PFSK-1 (cell line): Measurements from ENCODE around the gene EIF2S1. TPM values are rescaled to one million over a fixed set of nuclear protein-coding genes. Genes with fewer than 3 reads are reported as not detected.

Experiments
- FOXP2 ChIP-seq: optimal IDR thresholded peaks from 2 replicates; pipeline ENCODE3; 2011; ENCODE audit warnings: borderline replicate concordance, control low read depth, inconsistent platforms; ENCODE audit not compliant: insufficient read depth; ENCODE audit errors: extremely low read length, extremely low read depth
- POLR2AphosphoS5 ChIP-seq: IDR thresholded peaks from 2 replicates; pipeline ENCODE4 v1.6.1; 2012; ENCODE audit warnings: low read depth, mild to moderate bottlenecking, control low read depth, low read length, moderate library complexity
- SIN3A ChIP-seq: IDR thresholded peaks from 2 replicates; pipeline ENCODE4 v1.6.1; 2012; ENCODE audit warnings: mild to moderate bottlenecking, low read length, moderate library complexity, borderline replicate concordance; ENCODE audit not compliant: insufficient read depth
- TAF1 ChIP-seq: IDR thresholded peaks from 2 replicates; pipeline ENCODE4 v1.6.1; 2012; ENCODE audit warnings: low read length, control low read depth, borderline replicate concordance; ENCODE audit not compliant: insufficient read depth
- polyA plus RNA-seq: library from polyadenylated mRNA; unstranded; fragments of >200 nt; gene quantifications from one replicate; pipeline ENCODE4 v1.2.1, GENCODE V29; 2012; ENCODE audit warnings: low read depth, missing spikeins; ENCODE audit not compliant: insufficient read length
- TF ChIP-seq, protein P1 (sequence below), 2 experiments: IDR thresholded peaks; 2 replicates each; pipeline versions ENCODE4 v1.6.1 to v1.8.0; 2011 to 2012; ENCODE audit warnings: low read depth in 2 of 2, low read length in 2 of 2, control low read depth in 1 of 2, inconsistent platforms in 1 of 2, mild to moderate bottlenecking in 1 of 2, moderate library complexity in 1 of 2; ENCODE audit not compliant: insufficient read depth in 1 of 2

Gene EIF2S1
- polyA plus RNA-seq: 123 TPM

GRCh38 chr14:67359775-67360469, at the start of gene EIF2S1, which contains the start of gene ATP6V1D:
EIF2S1 (plus strand) TSS chr14:67360328; CDS start chr14:67364768, 4,440 bp downstream.
ATP6V1D (minus strand) TSS chr14:67359804; CDS start chr14:67359698, 106 bp downstream.
- TF ChIP-seq TAF1 (peak; percentile 93; the same call in 1 of the 2 replicates), FOXP2 (peak; percentile 97), POLR2AphosphoS5 (peak; percentile 71; the same call in 1 of the 2 replicates), SIN3A (peak; percentile 97; the same call in 1 of the 2 replicates)
- TF ChIP-seq, protein P1, sequence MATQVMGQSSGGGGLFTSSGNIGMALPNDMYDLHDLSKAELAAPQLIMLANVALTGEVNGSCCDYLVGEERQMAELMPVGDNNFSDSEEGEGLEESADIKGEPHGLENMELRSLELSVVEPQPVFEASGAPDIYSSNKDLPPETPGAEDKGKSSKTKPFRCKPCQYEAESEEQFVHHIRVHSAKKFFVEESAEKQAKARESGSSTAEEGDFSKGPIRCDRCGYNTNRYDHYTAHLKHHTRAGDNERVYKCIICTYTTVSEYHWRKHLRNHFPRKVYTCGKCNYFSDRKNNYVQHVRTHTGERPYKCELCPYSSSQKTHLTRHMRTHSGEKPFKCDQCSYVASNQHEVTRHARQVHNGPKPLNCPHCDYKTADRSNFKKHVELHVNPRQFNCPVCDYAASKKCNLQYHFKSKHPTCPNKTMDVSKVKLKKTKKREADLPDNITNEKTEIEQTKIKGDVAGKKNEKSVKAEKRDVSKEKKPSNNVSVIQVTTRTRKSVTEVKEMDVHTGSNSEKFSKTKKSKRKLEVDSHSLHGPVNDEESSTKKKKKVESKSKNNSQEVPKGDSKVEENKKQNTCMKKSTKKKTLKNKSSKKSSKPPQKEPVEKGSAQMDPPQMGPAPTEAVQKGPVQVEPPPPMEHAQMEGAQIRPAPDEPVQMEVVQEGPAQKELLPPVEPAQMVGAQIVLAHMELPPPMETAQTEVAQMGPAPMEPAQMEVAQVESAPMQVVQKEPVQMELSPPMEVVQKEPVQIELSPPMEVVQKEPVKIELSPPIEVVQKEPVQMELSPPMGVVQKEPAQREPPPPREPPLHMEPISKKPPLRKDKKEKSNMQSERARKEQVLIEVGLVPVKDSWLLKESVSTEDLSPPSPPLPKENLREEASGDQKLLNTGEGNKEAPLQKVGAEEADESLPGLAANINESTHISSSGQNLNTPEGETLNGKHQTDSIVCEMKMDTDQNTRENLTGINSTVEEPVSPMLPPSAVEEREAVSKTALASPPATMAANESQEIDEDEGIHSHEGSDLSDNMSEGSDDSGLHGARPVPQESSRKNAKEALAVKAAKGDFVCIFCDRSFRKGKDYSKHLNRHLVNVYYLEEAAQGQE (IDR thresholded peaks at IDR 0.05; ENCODE audit: insufficient read depth in 1 of 2, low read depth in 2 of 2, low read length in 2 of 2): no peak

- TF ChIP-seq SIN3A: no peak
Observed at GRCh38 chr14:67311868-67312267, 48.3 kb upstream of the EIF2S1 start.

GRCh38 chr14:67313153-67313552, 47.0 kb upstream of the EIF2S1 start:
- TF ChIP-seq, protein P1 (IDR thresholded peaks at IDR 0.05; ENCODE audit: insufficient read depth in 1 of 2, low read depth in 2 of 2, low read length in 2 of 2): no peak
- no peak for TF ChIP-seq SIN3A
- no peak for TF ChIP-seq FOXP2
- TF ChIP-seq POLR2AphosphoS5: no peak
- TF ChIP-seq TAF1: no peak

- TF ChIP-seq, protein P1 (IDR thresholded peaks at IDR 0.05; ENCODE audit: insufficient read depth in 1 of 2, low read depth in 2 of 2, low read length in 2 of 2): no peak
- TF ChIP-seq TAF1 (no peak), FOXP2 (no peak), SIN3A (no peak), POLR2AphosphoS5 (no peak)
Observed at GRCh38 chr14:67317822-67318221, 42.3 kb upstream of the EIF2S1 start.

- TF ChIP-seq SIN3A (no peak), FOXP2 (no peak)
Observed at GRCh38 chr14:67319142-67319541, 41.0 kb upstream of the EIF2S1 start.

DNA sequence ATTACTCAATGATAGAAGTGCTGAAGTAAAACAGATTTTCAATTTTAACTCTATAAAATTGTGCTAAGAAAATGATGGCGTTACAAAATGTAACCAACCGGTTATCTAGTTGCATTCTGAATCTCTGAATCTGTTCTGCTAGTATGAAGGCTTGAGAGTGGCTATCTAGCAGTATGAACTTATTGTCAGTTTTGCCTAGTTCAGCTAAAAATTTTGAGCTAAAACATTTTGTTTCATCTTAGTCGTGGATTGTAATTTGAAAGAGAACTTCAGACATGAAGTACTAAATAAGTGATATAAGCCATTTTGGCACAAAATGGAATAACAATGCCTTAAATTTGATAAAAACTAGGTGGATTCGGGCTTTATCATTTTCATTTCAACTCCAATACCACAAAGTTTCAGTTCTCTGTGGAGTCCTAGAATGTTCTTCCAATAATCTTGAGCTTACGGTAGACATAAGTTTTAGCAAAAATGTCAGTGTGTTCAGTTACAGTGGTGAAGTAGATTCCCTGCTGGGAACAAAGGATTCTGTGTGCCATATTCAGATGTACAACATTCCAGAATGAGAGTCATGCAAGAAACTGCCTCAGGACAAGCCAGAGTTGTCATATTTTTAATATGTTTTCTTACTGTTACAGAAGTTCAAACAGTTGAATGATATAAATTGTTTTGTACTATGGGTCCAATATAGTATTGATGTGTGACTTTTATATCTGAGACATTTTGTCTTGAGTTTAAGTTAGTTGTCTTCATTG, 28.6 kb upstream of the EIF2S1 start:
- TF ChIP-seq SIN3A (no peak), POLR2AphosphoS5 (no peak), FOXP2 (no peak), TAF1 (no peak)
- TF ChIP-seq, protein P1 (IDR thresholded peaks at IDR 0.05; ENCODE audit: insufficient read depth in 1 of 2, low read depth in 2 of 2, low read length in 2 of 2): no peak
